GM12801 (cell line): Measurements from ENCODE around the gene TESK1.

Experiments
- TF ChIP-seq, protein P1 (sequence below): IDR thresholded peaks from one replicate; pipeline ENCODE4 v1.5.1; 2011; ENCODE audit warnings: control low read depth; ENCODE audit not compliant: insufficient read length; ENCODE audit errors: extremely low read depth

Gene TESK1, protein sequence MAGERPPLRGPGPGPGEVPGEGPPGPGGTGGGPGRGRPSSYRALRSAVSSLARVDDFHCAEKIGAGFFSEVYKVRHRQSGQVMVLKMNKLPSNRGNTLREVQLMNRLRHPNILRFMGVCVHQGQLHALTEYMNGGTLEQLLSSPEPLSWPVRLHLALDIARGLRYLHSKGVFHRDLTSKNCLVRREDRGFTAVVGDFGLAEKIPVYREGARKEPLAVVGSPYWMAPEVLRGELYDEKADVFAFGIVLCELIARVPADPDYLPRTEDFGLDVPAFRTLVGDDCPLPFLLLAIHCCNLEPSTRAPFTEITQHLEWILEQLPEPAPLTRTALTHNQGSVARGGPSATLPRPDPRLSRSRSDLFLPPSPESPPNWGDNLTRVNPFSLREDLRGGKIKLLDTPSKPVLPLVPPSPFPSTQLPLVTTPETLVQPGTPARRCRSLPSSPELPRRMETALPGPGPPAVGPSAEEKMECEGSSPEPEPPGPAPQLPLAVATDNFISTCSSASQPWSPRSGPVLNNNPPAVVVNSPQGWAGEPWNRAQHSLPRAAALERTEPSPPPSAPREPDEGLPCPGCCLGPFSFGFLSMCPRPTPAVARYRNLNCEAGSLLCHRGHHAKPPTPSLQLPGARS

DNA sequence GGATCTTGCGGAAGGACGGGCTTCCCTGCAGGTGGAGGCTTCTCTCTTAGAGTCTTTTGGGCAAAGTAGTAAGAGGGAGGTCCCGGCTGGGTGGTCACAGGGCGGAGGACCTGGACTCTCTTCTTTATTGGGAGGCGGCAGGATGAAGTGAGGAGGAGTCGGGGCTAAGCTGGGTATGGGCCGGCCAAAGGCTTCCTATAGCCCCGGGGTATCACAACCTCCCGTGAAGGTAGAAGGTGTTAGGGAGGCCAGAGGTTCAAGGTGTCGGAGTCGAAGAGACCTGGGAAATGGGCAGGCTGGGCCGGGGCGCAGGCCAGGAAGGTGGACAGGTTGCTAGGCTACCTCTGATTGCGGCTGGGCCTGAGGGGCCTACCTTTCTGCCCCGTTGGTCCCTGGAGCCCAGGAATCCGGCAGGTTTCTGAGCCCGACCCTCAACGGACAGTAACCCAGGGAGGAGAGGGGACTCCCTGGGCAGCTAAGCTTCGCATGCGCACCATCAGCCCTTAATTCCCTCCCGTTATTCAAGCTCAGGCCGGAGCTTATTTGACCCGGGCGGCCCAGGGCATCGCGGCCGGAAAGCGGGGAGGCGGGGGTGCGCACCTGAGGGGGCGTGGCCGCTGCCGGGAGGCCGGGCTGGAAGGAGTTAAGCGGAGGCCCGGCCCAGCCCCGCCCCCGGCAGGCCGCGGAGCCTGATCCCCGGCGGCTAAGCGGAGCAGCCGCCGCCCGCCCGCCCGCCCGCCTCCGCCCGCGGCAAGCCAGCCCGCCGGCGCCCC, at the start of gene TESK1:
TSS of gene TESK1 (plus strand) at position 685 of the 773 bp plus-strand sequence. CDS start 358 bp downstream, outside the sequence.
- TF ChIP-seq, protein P1, sequence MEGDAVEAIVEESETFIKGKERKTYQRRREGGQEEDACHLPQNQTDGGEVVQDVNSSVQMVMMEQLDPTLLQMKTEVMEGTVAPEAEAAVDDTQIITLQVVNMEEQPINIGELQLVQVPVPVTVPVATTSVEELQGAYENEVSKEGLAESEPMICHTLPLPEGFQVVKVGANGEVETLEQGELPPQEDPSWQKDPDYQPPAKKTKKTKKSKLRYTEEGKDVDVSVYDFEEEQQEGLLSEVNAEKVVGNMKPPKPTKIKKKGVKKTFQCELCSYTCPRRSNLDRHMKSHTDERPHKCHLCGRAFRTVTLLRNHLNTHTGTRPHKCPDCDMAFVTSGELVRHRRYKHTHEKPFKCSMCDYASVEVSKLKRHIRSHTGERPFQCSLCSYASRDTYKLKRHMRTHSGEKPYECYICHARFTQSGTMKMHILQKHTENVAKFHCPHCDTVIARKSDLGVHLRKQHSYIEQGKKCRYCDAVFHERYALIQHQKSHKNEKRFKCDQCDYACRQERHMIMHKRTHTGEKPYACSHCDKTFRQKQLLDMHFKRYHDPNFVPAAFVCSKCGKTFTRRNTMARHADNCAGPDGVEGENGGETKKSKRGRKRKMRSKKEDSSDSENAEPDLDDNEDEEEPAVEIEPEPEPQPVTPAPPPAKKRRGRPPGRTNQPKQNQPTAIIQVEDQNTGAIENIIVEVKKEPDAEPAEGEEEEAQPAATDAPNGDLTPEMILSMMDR, result no peak

DNA sequence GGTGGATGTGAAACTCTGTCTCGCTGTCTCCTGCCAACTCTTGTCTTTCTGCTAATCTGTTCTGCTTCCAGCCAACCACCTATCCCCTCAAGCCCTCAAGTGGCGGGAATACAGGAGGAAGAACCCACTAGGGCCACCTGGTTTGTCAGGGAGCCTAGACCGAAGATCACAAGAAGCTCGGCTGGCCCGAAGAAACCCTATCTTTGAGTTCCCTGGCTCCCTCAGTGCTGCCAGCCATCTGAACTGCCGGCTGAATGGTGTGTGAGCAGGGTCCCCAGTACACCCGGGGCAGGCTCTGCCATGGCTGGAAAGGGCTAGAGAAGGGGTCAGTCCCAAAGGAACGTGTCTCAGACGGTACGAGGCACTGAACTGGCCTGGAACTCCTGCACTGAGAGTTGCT, 49.2 kb upstream of the TESK1 start:
- TF ChIP-seq, protein P1, result no peak

DNA sequence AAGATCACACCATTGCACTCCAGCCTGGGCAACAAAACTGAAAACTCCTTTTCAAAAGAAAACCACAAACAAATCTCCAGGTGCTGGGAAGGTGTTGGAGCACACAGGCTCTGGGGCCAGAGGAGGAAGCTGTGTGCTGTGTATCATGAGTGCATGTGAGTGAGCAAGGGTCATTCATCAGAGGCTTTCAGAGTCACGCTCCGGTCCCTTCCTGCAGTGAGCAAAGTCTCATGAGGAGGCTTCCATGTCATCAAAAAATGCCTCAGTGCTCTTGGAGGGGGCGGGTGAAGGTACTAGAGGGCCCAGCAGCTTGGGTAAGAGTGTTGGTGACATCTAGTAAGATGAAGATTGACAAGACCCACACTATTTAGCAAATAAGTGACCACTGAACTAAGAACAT, 48.3 kb upstream of the TESK1 start:
- TF ChIP-seq, protein P1, result no peak

DNA sequence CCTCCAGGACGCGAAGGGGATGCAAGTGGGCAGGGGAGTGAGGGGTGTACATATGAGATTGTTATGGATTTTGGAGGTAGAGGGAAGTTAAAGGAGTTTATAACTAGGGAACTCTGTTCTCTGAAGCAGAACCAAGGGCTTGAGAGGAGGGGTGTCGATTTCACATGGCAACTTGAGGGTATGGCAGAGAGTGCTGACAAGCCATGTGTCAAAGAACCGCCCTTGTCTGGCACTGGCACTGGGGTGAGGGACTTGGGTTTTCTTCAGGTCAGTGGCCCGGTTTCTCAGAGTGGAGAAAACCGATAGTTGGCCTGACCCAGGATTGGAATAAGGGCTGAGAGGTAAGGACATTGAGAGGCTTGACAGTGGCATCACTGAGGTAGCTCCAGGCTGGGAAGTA, 47.7 kb upstream of the TESK1 start:
- TF ChIP-seq, protein P1, result no peak

- TF ChIP-seq, protein P1, result no peak
Measured at GRCh38 chr9:35558185-35558584, 46.9 kb upstream of the TESK1 start.

- TF ChIP-seq, protein P1, result no peak
Measured at GRCh38 chr9:35559792-35560530, 45.1 kb upstream of the TESK1 start.
